Effector memory CD8-positive, alpha-beta T cell (primary cell): ENCODE data around the gene CT47C1.

Source experiments
- ATAC-seq: fragments of 150-1000 bp; cut with Tn5 transposase; replicated peaks from 2 replicates; pipeline ENCODE4 v1.10.0; 2021; ENCODE audit warnings: mild to moderate bottlenecking, moderate library complexity
- DNase-seq, 3 experiments: peaks; one replicate each; pipeline ENCODE4 v3.0.0; 2021
- H3K27ac Mint-ChIP-seq, 2 donors: one replicate each; pipeline ENCODE4 v1.8.0; 2022; ENCODE audit warnings: mild to moderate bottlenecking in 2 of 2, mixed read lengths in 2 of 2, moderate library complexity in 2 of 2
- H3K27me3 Mint-ChIP-seq, 2 donors: one replicate each; pipeline ENCODE4 v1.8.0; 2022; ENCODE audit warnings: mixed read lengths in 2 of 2
- H3K36me3 Mint-ChIP-seq: one replicate; pipeline ENCODE4 v1.8.0; 2022; ENCODE audit warnings: mild to moderate bottlenecking, moderate library complexity, mixed read lengths; ENCODE audit not compliant: insufficient read depth
- H3K4me1 Mint-ChIP-seq, 2 donors: one replicate each; pipeline ENCODE4 v1.8.0; 2022; ENCODE audit warnings: low read depth in 2 of 2, mixed read lengths in 2 of 2
- H3K4me3 Mint-ChIP-seq, 2 donors: one replicate each; pipeline ENCODE4 v1.8.0; 2022; ENCODE audit warnings: mild to moderate bottlenecking in 2 of 2, mixed read lengths in 2 of 2, moderate library complexity in 2 of 2
- H3K9me3 Mint-ChIP-seq, 2 donors: one replicate each; pipeline ENCODE4 v1.8.0; 2022; ENCODE audit warnings: mixed read lengths in 2 of 2

Gene CT47C1

GRCh38 chrX:119055687-119056086 lies 17.1 kb upstream of the CT47C1 start:
- ATAC-seq, result no peak
- Mint-ChIP-seq H3K9me3 (no peaks in the 10 kb centered on the region), H3K4me3 (no peak overlapping the region), H3K36me3 (no peaks in the 10 kb centered on the region), H3K4me1 (no peaks in the 10 kb centered on the region), H3K27ac (no peak overlapping the region), H3K27me3 (peaks cover 0 to 11% of the 10 kb centered on the region in 2 donors)
- no peak for DNase-seq

GRCh38 chrX:119062750-119063374 lies 9.9 kb upstream of the CT47C1 start:
- ATAC-seq, result no peak
- H3K9me3 Mint-ChIP-seq, result no peaks in the 10 kb centered on the region
- no peaks in the 10 kb centered on the region for H3K4me1 Mint-ChIP-seq
- H3K27me3 Mint-ChIP-seq, result no peaks in the 10 kb centered on the region
- H3K36me3 Mint-ChIP-seq, result no peaks in the 10 kb centered on the region
- DNase-seq, result no peak
- H3K4me3 Mint-ChIP-seq, result no peak overlapping the region
- no peak overlapping the region for H3K27ac Mint-ChIP-seq

DNA sequence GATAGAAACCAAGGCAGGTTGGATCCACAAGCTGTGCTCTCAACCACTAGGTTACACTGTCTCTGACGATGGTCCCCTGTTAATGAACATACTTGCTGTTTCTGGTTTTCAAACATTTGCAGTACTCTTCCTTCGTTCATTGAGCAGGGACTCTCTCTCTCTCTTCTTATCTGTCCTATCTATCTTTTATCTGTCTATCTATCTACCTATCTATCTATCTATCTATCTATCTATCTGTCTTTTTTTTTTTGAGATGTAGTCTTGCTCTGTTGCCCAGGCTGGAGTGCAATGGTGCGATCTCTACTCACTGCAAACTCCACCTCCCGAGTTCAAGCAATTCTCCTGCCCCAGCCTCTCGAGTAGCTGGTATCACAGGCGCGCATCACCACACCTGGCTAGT lies 9.4 kb upstream of the CT47C1 start:
- H3K4me1 Mint-ChIP-seq, result no peaks in the 10 kb centered on the region
- ATAC-seq (no peak), DNase-seq (no peak)
- no peaks in the 10 kb centered on the region for H3K27me3 Mint-ChIP-seq
- peak overlapping the region in 1 of 2 donors; percentile 15 for H3K27ac Mint-ChIP-seq
- no peaks in the 10 kb centered on the region for H3K36me3 Mint-ChIP-seq
- no peak overlapping the region for H3K4me3 Mint-ChIP-seq
- no peaks in the 10 kb centered on the region for H3K9me3 Mint-ChIP-seq

GRCh38 chrX:119067023-119067739 lies 5.6 kb upstream of the CT47C1 start:
- ATAC-seq (no peak), DNase-seq (peak in 2 of 3 experiments; percentile 1)
- H3K36me3 Mint-ChIP-seq, result no peaks in the 10 kb centered on the region
- no peak overlapping the region for H3K4me3 Mint-ChIP-seq
- no peaks in the 10 kb centered on the region for H3K9me3 Mint-ChIP-seq
- no peak overlapping the region for H3K27ac Mint-ChIP-seq
- no peaks in the 10 kb centered on the region for H3K27me3 Mint-ChIP-seq
- H3K4me1 Mint-ChIP-seq, result no peaks in the 10 kb centered on the region

- Mint-ChIP-seq H3K4me3 (no peak overlapping the region), H3K27ac (no peak overlapping the region), H3K27me3 (no peaks in the 10 kb centered on the region), H3K4me1 (no peaks in the 10 kb centered on the region), H3K36me3 (no peaks in the 10 kb centered on the region), H3K9me3 (no peaks in the 10 kb centered on the region)
- ATAC-seq (no peak), DNase-seq (no peak)
Observed at GRCh38 chrX:119069128-119069527, 3.7 kb upstream of the CT47C1 start.

- no peak for ATAC-seq
- Mint-ChIP-seq H3K4me1 (no peaks in the 10 kb centered on the region), H3K27me3 (no peaks in the 10 kb centered on the region), H3K36me3 (no peaks in the 10 kb centered on the region), H3K9me3 (no peaks in the 10 kb centered on the region), H3K4me3 (no peak overlapping the region), H3K27ac (no peak overlapping the region)
- no peak for DNase-seq
Observed at GRCh38 chrX:119069762-119070161, 3.0 kb upstream of the CT47C1 start.

DNA sequence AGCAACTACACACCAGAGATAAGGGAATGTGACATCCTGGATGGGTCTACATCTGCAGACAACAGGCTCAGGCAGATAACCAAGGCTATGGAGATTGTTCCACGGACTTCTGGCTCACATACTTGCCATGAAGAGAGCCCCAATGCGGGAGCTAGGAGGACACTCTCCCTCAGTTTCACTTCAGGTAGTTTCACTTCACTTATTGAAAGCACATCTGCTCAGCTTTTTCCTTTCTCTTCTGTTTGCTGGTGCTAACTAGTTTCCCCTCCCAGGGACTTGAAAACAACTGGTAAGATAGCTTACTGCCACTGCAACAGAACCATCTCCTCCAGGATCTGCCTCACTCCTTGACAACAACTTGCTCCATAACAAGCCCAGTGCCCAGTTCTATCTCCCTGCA lies 1.4 kb upstream of the CT47C1 start:
- no peak overlapping the region for H3K4me3 Mint-ChIP-seq
- no peaks in the 10 kb centered on the region for H3K27me3 Mint-ChIP-seq
- H3K27ac Mint-ChIP-seq, result no peak overlapping the region
- ATAC-seq, result no peak
- no peak for DNase-seq
- H3K36me3 Mint-ChIP-seq, result no peaks in the 10 kb centered on the region
- no peaks in the 10 kb centered on the region for H3K9me3 Mint-ChIP-seq
- H3K4me1 Mint-ChIP-seq, result no peaks in the 10 kb centered on the region

DNA sequence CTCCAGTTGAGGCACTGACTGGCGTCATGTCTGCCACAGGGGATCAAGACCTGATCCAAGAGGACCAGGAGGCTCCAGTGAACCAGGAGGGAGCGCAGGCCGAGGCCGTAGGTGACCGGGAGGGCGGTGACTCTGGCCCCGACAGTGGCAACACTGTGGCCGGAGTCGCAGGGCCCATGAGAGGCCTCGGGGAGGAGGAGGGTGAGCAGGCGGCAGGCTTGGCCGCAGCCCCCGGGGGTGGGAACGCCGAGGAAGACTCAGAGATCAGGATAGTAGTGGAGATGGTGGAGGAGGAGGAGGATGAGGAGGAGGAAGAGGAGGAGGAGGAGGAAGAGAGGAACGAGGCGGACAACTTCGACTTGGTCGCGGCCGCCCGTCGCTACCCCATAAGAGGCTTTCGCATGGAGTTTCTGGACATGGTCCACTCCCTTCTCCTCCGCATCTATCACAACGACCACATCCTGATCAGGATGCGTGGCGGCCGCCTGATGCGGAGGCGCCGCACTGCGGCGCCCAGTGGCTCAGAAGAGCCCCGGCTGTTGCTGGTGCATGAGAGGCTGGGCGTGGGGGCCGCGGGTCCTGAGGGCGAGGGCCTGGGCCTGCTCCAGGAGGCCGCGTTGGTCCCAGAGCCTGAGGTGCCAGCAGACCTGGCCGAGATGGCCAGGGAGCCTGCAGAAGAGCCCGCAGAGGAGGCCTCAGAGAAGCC lies 560 bp downstream of the CT47C1 start:
- Mint-ChIP-seq H3K27ac (no peak overlapping the region), H3K9me3 (no peaks in the 10 kb centered on the region), H3K4me1 (no peaks in the 10 kb centered on the region), H3K4me3 (no peak overlapping the region), H3K36me3 (no peaks in the 10 kb centered on the region), H3K27me3 (no peaks in the 10 kb centered on the region)
- ATAC-seq, result no peak
- no peak for DNase-seq

DNA sequence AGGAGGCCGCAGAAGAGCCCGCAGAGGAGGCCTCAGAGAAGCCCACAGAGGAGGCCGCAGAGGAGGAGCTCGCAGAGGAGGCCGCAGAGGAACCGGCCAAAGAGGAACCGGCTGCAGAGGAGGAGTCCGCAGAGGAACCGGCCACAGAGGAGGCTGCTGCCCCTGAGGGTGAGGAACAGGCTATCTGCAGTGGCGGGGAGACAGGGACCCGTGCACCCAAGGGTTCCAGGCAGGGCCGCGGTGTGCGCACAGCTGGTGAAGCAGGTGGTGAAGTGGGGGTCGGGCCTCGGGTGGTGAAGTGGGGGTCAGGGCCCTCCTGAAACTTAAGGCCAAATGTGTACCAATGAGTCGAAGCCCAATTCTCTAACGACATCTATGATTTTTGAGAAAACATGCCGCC lies 1.1 kb downstream of the CT47C1 start:
- Mint-ChIP-seq H3K36me3 (no peaks in the 10 kb centered on the region), H3K4me1 (no peaks in the 10 kb centered on the region)

GRCh38 chrX:119075270-119076025 lies 2.7 kb downstream of the CT47C1 start:
- Mint-ChIP-seq H3K9me3 (no peaks in the 10 kb centered on the region), H3K36me3 (no peaks in the 10 kb centered on the region), H3K4me3 (no peak overlapping the region), H3K4me1 (no peaks in the 10 kb centered on the region), H3K27me3 (peaks cover 0 to 13% of the 10 kb centered on the region in 2 donors), H3K27ac (no peak overlapping the region)
- no peak for ATAC-seq
- DNase-seq, result no peak

More for the DNA sequence above, 1.1 kb downstream of the CT47C1 start:
- DNase-seq, result no peak
- Mint-ChIP-seq H3K27ac (no peak overlapping the region), H3K27me3 (peaks cover 0 to 2% of the 10 kb centered on the region in 2 donors), H3K4me3 (no peak overlapping the region), H3K9me3 (no peaks in the 10 kb centered on the region)
- no peak for ATAC-seq

- Mint-ChIP-seq H3K27ac (no peak overlapping the region), H3K9me3 (no peaks in the 10 kb centered on the region), H3K4me3 (no peak overlapping the region), H3K27me3 (peaks cover 0 to 13% of the 10 kb centered on the region in 2 donors), H3K36me3 (no peaks in the 10 kb centered on the region), H3K4me1 (no peaks in the 10 kb centered on the region)
- ATAC-seq, result no peak
- DNase-seq, result no peak
Observed at GRCh38 chrX:119082278-119082677, 9.5 kb downstream of the CT47C1 start.

DNA sequence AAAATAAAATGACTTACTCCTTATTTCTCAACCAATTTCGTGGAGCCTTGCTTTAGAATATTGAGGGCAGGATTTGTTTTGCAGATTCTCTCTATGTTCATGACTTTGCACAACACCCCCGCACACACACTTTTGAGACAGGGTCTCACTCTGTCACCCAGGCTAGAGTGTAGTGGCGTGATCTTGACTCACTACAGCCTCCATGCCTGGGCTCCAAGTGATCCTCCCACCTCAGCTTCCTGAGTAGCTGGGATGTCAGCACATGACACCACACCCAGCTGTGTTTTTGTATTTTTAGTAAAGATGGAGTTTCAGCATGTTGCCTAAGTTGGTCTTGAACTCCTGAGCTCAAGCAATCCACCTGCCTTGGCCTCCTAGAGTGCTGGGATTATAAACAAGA lies 12.0 kb downstream of the CT47C1 start:
- no peaks in the 10 kb centered on the region for H3K36me3 Mint-ChIP-seq
- ATAC-seq (no peak), DNase-seq (no peak)
- H3K27me3 Mint-ChIP-seq, result peaks cover 0 to 3% of the 10 kb centered on the region in 2 donors
- H3K9me3 Mint-ChIP-seq, result no peaks in the 10 kb centered on the region
- no peak overlapping the region for H3K4me3 Mint-ChIP-seq
- no peak overlapping the region for H3K27ac Mint-ChIP-seq
- H3K4me1 Mint-ChIP-seq, result no peaks in the 10 kb centered on the region

GRCh38 chrX:119087121-119087520 lies 14.3 kb downstream of the CT47C1 start:
- ATAC-seq (no peak), DNase-seq (no peak)
- Mint-ChIP-seq H3K4me1 (no peaks in the 10 kb centered on the region), H3K27me3 (peaks cover 7 to 12% of the 10 kb centered on the region in 2 donors), H3K27ac (no peak overlapping the region), H3K4me3 (no peak overlapping the region), H3K9me3 (no peaks in the 10 kb centered on the region), H3K36me3 (no peaks in the 10 kb centered on the region)
